Measurements from ENCODE around the gene FN3KRP. TPM values are rescaled to one million over a fixed set of nuclear protein-coding genes. Genes with fewer than 3 reads are reported as not detected.

FN3KRP gene
- total and polyA plus RNA-seq, 10 of the 15 experiments (the other 5 are each of a cell fraction or from before 2014, with no cell fraction given): 1.8 to 50.5 (median 26.5) TPM

GRCh38 chr17:82709024-82709675, 7.4 kb upstream of the FN3KRP start:
- ATAC-seq: peak; percentile 29
- intact Hi-C loops (cut with micrococcal nuclease; ENCODE audit: unreplicated experiment) (no loop called here), in situ Hi-C loops (cut with MboI) (no loop called here)
- Histone ChIP-seq H2AFZ (ENCODE audit: control insufficient read depth, low read depth, low read length) (no peak overlapping the region; the same call in 1 of the 2 replicates), H4K20me1 (ENCODE audit: control insufficient read depth, insufficient read depth) (no peaks in the 10 kb centered on the region), H3K27me3 (replicated peaks in 1 of 2; ENCODE audit: control insufficient read depth in 2 of 2, insufficient read depth in 2 of 2, low read length in 1 of 2) (no peaks in the 10 kb centered on the region), H3K27ac (ENCODE audit: control insufficient read depth, insufficient read depth) (no peak overlapping the region), H3K36me3 (ENCODE audit: control insufficient read depth in 2 of 2, insufficient read depth in 2 of 2, low read length in 1 of 2) (no peaks in the 10 kb centered on the region), H3K4me3 (no peak overlapping the region), H3K9me3 (replicated peaks; ENCODE audit: control insufficient read depth, insufficient read depth, low read length) (no peaks in the 10 kb centered on the region), H3K9ac (ENCODE audit: control insufficient read depth, insufficient read depth, low read length) (no peak overlapping the region), H3K4me2 (ENCODE audit: control insufficient read depth, insufficient read depth) (no peak overlapping the region), H3K4me1 (ENCODE audit: control insufficient read depth, insufficient read depth, low read length) (peaks cover 10% of the 10 kb centered on the region), H3K79me2 (ENCODE audit: control insufficient read depth, insufficient read depth, low read length) (no peaks in the 10 kb centered on the region)
- 58% methylated on average over 4 of the region's 9 CpGs for WGBS (ENCODE audit: insufficient coverage, insufficient replicate concordance, low lambda C conversion rate, missing lambda C conversion rate)
- BruUV-seq (replicated peaks): no TSS peak
- SMC1A ChIA-PET (ENCODE audit: uncharacterized antibody, unreplicated experiment): interaction anchor here (0.6 kb wide), 1 partner anchor 11 kb away, joined by 3 read pairs; no protein-coding TSS in a partner anchor
- no peak for DNase-seq (ENCODE audit: low read depth, low spot score)
- RAD21 ChIA-PET (ENCODE audit: unreplicated experiment): no interaction called here
- no peak for FAIRE-seq
- POLR2A ChIA-PET: no interaction called here
- CTCF ChIA-PET: no interaction called here
- TF ChIP-seq ZNF622 (IDR thresholded peaks at IDR 0.05) (no peak), MXI1 (IDR thresholded peaks at IDR 0.05; ENCODE audit: low read depth, low read length) (no peak), FOXK2 (IDR thresholded peaks at IDR 0.05) (no peak), ASH2L (IDR thresholded peaks at IDR 0.05; ENCODE audit: borderline replicate concordance, low read depth) (no peak), ZBTB40 (IDR thresholded peaks at IDR 0.05; ENCODE audit: borderline replicate concordance) (no peak), SIN3A (IDR thresholded peaks at IDR 0.05; ENCODE audit: low read depth, low read length) (no peak), FOS (IDR thresholded peaks at IDR 0.05; ENCODE audit: borderline replicate concordance, extremely low read depth, insufficient read length) (no peak), SREBF1 (IDR thresholded peaks at IDR 0.05; ENCODE audit: low read length) (no peak), HDGF (IDR thresholded peaks at IDR 0.05) (no peak), TAF1 (IDR thresholded peaks at IDR 0.05; ENCODE audit: borderline replicate concordance, low read depth, low read length) (no peak), RBBP5 (conservative IDR thresholded peaks at IDR 0.05) (no peak), CUX1 (IDR thresholded peaks at IDR 0.05; ENCODE audit: insufficient replicate concordance, low read depth, low read length) (no peak), CBFB (IDR thresholded peaks at IDR 0.05; ENCODE audit: low read depth) (no peak)
- TF ChIP-seq, protein P1, sequence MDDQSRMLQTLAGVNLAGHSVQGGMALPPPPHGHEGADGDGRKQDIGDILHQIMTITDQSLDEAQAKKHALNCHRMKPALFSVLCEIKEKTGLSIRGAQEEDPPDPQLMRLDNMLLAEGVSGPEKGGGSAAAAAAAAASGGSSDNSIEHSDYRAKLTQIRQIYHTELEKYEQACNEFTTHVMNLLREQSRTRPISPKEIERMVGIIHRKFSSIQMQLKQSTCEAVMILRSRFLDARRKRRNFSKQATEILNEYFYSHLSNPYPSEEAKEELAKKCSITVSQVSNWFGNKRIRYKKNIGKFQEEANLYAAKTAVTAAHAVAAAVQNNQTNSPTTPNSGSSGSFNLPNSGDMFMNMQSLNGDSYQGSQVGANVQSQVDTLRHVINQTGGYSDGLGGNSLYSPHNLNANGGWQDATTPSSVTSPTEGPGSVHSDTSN (IDR thresholded peaks at IDR 0.05; ENCODE audit: insufficient replicate concordance, low read depth, low read length): no peak

All from GM12878 (cell line).